OCI-LY3 (cell line): ENCODE data around the gene TRPM5.

Experiments used
- EZH2phosphoT487 ChIP-seq: fragments of 200-600 bp; shearing (Covaris generic); IDR thresholded peaks from 2 replicates; pipeline ENCODE4 v1.6.1; 2018; ENCODE audit warnings: antibody characterized with exemption, mixed run types, low read depth
- TF ChIP-seq, protein P1 (sequence below): fragments of 200-600, 300-600 bp; sonication (generic); IDR thresholded peaks from 2 replicates; pipeline ENCODE4 v1.5.1; 2014; ENCODE audit warnings: antibody characterized with exemption, low read length, low read depth

DNA sequence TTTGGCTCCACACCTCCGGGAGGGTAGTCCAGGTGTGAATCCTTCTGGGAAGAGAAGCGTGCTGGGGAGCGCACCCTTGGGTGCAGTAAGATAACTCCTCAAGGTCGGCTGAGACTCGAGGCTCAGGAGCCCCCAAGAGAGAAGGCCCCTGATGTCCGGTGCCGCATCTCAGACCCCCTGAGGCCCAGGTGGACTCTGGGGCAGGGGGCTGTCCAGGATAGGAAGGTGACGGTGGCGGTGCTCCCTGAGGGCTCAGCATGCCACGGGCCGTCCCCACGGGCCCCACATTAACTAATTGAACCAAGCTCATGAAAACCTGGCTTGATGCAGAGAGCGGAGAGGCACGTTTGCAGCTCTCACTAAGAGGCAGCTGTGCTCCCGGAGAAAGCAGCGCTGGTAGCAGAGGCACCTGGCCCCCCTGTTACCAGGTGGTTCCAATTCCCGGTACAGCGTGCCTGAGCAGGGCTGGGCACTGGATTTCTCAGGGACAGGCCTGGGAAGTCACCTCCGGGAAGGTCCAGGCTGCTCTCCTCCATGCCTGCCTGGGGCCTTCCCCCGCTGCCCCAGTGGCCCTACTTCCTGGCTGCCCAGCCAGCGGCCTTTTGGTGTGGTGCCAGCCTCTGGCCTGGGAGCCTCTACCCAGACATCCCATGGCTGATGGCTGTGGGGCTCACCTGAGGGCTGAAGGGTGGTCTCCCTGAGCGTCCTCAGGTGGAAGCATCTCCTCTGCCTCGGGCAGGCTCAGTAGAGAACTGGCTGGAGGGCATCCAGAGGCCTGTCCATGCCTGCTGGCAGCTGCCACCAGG is 1.6 kb upstream of the TRPM5 start:
- TF ChIP-seq, protein P1, sequence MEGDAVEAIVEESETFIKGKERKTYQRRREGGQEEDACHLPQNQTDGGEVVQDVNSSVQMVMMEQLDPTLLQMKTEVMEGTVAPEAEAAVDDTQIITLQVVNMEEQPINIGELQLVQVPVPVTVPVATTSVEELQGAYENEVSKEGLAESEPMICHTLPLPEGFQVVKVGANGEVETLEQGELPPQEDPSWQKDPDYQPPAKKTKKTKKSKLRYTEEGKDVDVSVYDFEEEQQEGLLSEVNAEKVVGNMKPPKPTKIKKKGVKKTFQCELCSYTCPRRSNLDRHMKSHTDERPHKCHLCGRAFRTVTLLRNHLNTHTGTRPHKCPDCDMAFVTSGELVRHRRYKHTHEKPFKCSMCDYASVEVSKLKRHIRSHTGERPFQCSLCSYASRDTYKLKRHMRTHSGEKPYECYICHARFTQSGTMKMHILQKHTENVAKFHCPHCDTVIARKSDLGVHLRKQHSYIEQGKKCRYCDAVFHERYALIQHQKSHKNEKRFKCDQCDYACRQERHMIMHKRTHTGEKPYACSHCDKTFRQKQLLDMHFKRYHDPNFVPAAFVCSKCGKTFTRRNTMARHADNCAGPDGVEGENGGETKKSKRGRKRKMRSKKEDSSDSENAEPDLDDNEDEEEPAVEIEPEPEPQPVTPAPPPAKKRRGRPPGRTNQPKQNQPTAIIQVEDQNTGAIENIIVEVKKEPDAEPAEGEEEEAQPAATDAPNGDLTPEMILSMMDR = no peak
- TF ChIP-seq EZH2phosphoT487 = no peak
